ENCODE measurements around the gene CMTR1.

Gene CMTR1

GRCh38 chr6:37484786-37485170, 51.8 kb downstream of the CMTR1 start:
- Histone ChIP-seq H3K4me3 (ENCODE audit: low read depth, low read length) (no peak overlapping the region), H3K9me3 (ENCODE audit: control insufficient read depth, insufficient read depth, low read depth, low read length) (no peaks in the 10 kb centered on the region), H3K4me1 (ENCODE audit: control insufficient read depth, insufficient read depth, low read length) (peaks cover 3% of the 10 kb centered on the region; the same call in 1 of the 2 replicates), H3K27ac (ENCODE audit: extremely low read depth, low read depth, low read length) (no peak overlapping the region), H3K36me3 (ENCODE audit: control insufficient read depth in 2 of 2, insufficient read depth in 1 of 2, low read length in 2 of 2) (peaks cover 0 to 46% of the 10 kb centered on the region in 2 experiments; a peak in 1 of 3 replicates)
- ChIA-PET POLR2A (interaction anchor here (1.0 kb wide), 1 partner anchor 195 kb away, joined by 4 read pairs; no protein-coding TSS in a partner anchor), CTCF (interaction anchor here (0.6 to 2.3 kb wide), 16 partner anchors 11 to 1009 kb away, joined by 3 to 19 read pairs (median 4); no protein-coding TSS in a partner anchor)
- no peak for TF ChIP-seq ZNF132 (tag by site-specific recombination; IDR thresholded peaks at IDR 0.05; ENCODE audit: borderline replicate concordance)
- TF ChIP-seq ZSCAN5A (tag by site-specific recombination; IDR thresholded peaks at IDR 0.05) = no peak
- no peak for TF ChIP-seq ZNF10 (tag by site-specific recombination; IDR thresholded peaks at IDR 0.05)

- POLR2A ChIA-PET = interaction anchor here (1.0 kb wide), 1 partner anchor 194 kb away, joined by 4 read pairs; no protein-coding TSS in a partner anchor
Observed at GRCh38 chr6:37485291-37485702, 52.3 kb downstream of the CMTR1 start.

More at GRCh38 chr6:37485291-37485702, 52.3 kb downstream of the CMTR1 start:
- Histone ChIP-seq H3K4me3 (ENCODE audit: low read depth, low read length) (no peak overlapping the region), H3K27ac (ENCODE audit: extremely low read depth, low read depth, low read length) (no peak overlapping the region), H3K9me3 (ENCODE audit: control insufficient read depth, insufficient read depth, low read depth, low read length) (no peaks in the 10 kb centered on the region), H3K36me3 (ENCODE audit: control insufficient read depth in 2 of 2, insufficient read depth in 1 of 2, low read length in 2 of 2) (peaks cover 0 to 41% of the 10 kb centered on the region in 2 experiments; a peak in 1 of 3 replicates), H3K4me1 (ENCODE audit: control insufficient read depth, insufficient read depth, low read length) (peaks cover 8% of the 10 kb centered on the region)
- CTCF ChIA-PET = interaction anchor here (0.6 to 2.3 kb wide), 14 partner anchors 10 to 1009 kb away, joined by 3 to 19 read pairs (median 4); no protein-coding TSS in a partner anchor
- TF ChIP-seq ZBTB11 (tag by site-specific recombination; conservative IDR thresholded peaks at IDR 0.05; ENCODE audit: low read depth) = no peak
- TF ChIP-seq ZNF19 (tag by site-specific recombination; IDR thresholded peaks at IDR 0.05; ENCODE audit: low read depth) = no peak
- no peak for TF ChIP-seq REST (tag by site-specific recombination; IDR thresholded peaks at IDR 0.05)
- TF ChIP-seq, protein P1, sequence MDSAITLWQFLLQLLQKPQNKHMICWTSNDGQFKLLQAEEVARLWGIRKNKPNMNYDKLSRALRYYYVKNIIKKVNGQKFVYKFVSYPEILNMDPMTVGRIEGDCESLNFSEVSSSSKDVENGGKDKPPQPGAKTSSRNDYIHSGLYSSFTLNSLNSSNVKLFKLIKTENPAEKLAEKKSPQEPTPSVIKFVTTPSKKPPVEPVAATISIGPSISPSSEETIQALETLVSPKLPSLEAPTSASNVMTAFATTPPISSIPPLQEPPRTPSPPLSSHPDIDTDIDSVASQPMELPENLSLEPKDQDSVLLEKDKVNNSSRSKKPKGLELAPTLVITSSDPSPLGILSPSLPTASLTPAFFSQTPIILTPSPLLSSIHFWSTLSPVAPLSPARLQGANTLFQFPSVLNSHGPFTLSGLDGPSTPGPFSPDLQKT (IDR thresholded peaks at IDR 0.05; ENCODE audit: borderline replicate concordance, low read depth, low read length) = no peak
- TF ChIP-seq ZNF596 (tag by site-specific recombination; IDR thresholded peaks at IDR 0.05) = no peak
- TF ChIP-seq, protein P2, sequence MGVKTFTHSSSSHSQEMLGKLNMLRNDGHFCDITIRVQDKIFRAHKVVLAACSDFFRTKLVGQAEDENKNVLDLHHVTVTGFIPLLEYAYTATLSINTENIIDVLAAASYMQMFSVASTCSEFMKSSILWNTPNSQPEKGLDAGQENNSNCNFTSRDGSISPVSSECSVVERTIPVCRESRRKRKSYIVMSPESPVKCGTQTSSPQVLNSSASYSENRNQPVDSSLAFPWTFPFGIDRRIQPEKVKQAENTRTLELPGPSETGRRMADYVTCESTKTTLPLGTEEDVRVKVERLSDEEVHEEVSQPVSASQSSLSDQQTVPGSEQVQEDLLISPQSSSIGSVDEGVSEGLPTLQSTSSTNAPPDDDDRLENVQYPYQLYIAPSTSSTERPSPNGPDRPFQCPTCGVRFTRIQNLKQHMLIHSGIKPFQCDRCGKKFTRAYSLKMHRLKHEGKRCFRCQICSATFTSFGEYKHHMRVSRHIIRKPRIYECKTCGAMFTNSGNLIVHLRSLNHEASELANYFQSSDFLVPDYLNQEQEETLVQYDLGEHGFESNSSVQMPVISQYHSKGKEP (tag by site-specific recombination; IDR thresholded peaks at IDR 0.05) = no peak
- no peak for TF ChIP-seq ZNF660 (tag by site-specific recombination; IDR thresholded peaks at IDR 0.05)
- no peak for TF ChIP-seq ZNF600 (tag by site-specific recombination; IDR thresholded peaks at IDR 0.05)
- TF ChIP-seq, protein P3, sequence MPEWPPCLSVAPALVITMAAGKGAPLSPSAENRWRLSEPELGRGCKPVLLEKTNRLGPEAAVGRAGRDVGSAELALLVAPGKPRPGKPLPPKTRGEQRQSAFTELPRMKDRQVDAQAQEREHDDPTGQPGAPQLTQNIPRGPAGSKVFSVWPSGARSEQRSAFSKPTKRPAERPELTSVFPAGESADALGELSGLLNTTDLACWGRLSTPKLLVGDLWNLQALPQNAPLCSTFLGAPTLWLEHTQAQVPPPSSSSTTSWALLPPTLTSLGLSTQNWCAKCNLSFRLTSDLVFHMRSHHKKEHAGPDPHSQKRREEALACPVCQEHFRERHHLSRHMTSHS (tag by site-specific recombination; IDR thresholded peaks at IDR 0.05) = no peak
- no peak for TF ChIP-seq SCRT2 (tag by site-specific recombination; IDR thresholded peaks at IDR 0.05)
- no peak for TF ChIP-seq ZNF239 (tag by site-specific recombination; IDR thresholded peaks at IDR 0.05)
- no peak for TF ChIP-seq ZNF184 (tag by site-specific recombination; IDR thresholded peaks at IDR 0.05)
- no peak for TF ChIP-seq ZFP41 (tag by site-specific recombination; IDR thresholded peaks at IDR 0.05; ENCODE audit: borderline replicate concordance)
- TF ChIP-seq, protein P4, sequence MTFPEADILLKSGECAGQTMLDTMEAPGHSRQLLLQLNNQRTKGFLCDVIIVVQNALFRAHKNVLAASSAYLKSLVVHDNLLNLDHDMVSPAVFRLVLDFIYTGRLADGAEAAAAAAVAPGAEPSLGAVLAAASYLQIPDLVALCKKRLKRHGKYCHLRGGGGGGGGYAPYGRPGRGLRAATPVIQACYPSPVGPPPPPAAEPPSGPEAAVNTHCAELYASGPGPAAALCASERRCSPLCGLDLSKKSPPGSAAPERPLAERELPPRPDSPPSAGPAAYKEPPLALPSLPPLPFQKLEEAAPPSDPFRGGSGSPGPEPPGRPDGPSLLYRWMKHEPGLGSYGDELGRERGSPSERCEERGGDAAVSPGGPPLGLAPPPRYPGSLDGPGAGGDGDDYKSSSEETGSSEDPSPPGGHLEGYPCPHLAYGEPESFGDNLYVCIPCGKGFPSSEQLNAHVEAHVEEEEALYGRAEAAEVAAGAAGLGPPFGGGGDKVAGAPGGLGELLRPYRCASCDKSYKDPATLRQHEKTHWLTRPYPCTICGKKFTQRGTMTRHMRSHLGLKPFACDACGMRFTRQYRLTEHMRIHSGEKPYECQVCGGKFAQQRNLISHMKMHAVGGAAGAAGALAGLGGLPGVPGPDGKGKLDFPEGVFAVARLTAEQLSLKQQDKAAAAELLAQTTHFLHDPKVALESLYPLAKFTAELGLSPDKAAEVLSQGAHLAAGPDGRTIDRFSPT (tag by site-specific recombination; IDR thresholded peaks at IDR 0.05) = no peak
- no peak for TF ChIP-seq WT1 (tag by site-specific recombination; IDR thresholded peaks at IDR 0.05)
- no peak for TF ChIP-seq ZNF677 (tag by site-specific recombination; IDR thresholded peaks at IDR 0.05)
- no peak for TF ChIP-seq ZBTB17 (tag by site-specific recombination; IDR thresholded peaks at IDR 0.05)
